Mucosa of descending colon (tissue), 3 donors: Measurements from ENCODE around the gene L2HGDH. TPM values are rescaled to one million over a fixed set of nuclear protein-coding genes. Genes with fewer than 3 reads are reported as not detected.

ENCODE experiments used
- ATAC-seq: fragments of 200-7000 bp; cut with Tn5 transposase; one replicate; pipeline ENCODE4 v1.9.1; 2020; ENCODE audit warnings: mild to moderate bottlenecking, moderate library complexity
- DNase-seq, 3 donors: peaks; one replicate each; pipeline ENCODE4 v3.0.0-alpha.2; 2020
- H3K36me3 ChIP-seq: fragments of 200-600 bp; one replicate; pipeline ENCODE4 v1.8.0; 2021; ENCODE audit warnings: low read depth, mild to moderate bottlenecking
- H3K4me1 ChIP-seq: fragments of 200-600 bp; one replicate; pipeline ENCODE4 v1.8.0; 2021; ENCODE audit warnings: low read depth, mild to moderate bottlenecking
- H3K4me3 ChIP-seq: fragments of 200-600 bp; one replicate; pipeline ENCODE4 v1.8.0; 2021; ENCODE audit warnings: mild to moderate bottlenecking
- H3K9me3 ChIP-seq: fragments of 200-600 bp; one replicate; pipeline ENCODE4 v1.8.0; 2021; ENCODE audit warnings: mild to moderate bottlenecking
- CTCF ChIP-seq: fragments of 200-600 bp; IDR thresholded peaks from one replicate; pipeline ENCODE4 v1.8.0; 2022; ENCODE audit warnings: antibody characterized with exemption, mild to moderate bottlenecking
- intact Hi-C, 2 donors: fragments of 100-400 bp; cut with DNase I in 1 of 2; cut with micrococcal nuclease in 1 of 2; formaldehyde crosslinking; loops; one replicate each; pipeline versions ENCODE4 v1.11.0 to v1.11.1; 2022; cut with DNase I, micrococcal nuclease
- total RNA-seq, 3 donors: library from RNA; stranded (reverse); fragmentation: NEBNext Ultra II Directional in 2 of 3; extraction: Animal tissue kit (Norgen Biotek cat#: 25700) in 2 of 3; gene quantifications; one replicate each; pipeline versions ENCODE4 v1.2.1 to v1.2.4, GENCODE V29; 2021 to 2023
- donor health status: DM: no; HTN: no; CAD: no; lungs with moderate emphysema.
- donor health status: DM: no; HTN: no; CAD: no.
- donor health status: DM: no; HTN: yes; CAD: no.

L2HGDH gene
- total RNA-seq, 3 donors from 2014 or later, result 7.2 to 11.2 (median 9.8) TPM

- no peaks in the 10 kb centered on the region for H3K4me1 ChIP-seq
- no peak for DNase-seq
- H3K36me3 ChIP-seq, result no peaks in the 10 kb centered on the region
- TF ChIP-seq CTCF, result no peak
- no peak for ATAC-seq
- no peak overlapping the region for H3K4me3 ChIP-seq
- no peaks in the 10 kb centered on the region for H3K9me3 ChIP-seq
- intact Hi-C loops, result no loop called here
These were observed 64.8 kb downstream of the L2HGDH start for GRCh38 chr14:50247245-50247644.

- intact Hi-C loops, result no loop called here
- H3K4me3 ChIP-seq, result no peak overlapping the region
- no peak for TF ChIP-seq CTCF
- H3K9me3 ChIP-seq, result no peaks in the 10 kb centered on the region
- DNase-seq (no peak), ATAC-seq (no peak)
- no peaks in the 10 kb centered on the region for H3K4me1 ChIP-seq
- H3K36me3 ChIP-seq, result no peaks in the 10 kb centered on the region
These were observed 69.3 kb downstream of the L2HGDH start for GRCh38 chr14:50242566-50243310.

- Histone ChIP-seq H3K36me3 (no peaks in the 10 kb centered on the region), H3K4me3 (no peak overlapping the region), H3K9me3 (no peaks in the 10 kb centered on the region), H3K4me1 (no peaks in the 10 kb centered on the region)
- DNase-seq (no peak), ATAC-seq (no peak)
- intact Hi-C loops, result no loop called here
- TF ChIP-seq CTCF, result no peak
These were observed 69.9 kb downstream of the L2HGDH start for GRCh38 chr14:50242096-50242495.

- peak; percentile 88 for ATAC-seq
- DNase-seq, result no peak
- Histone ChIP-seq H3K9me3 (no peaks in the 10 kb centered on the region), H3K4me3 (no peak overlapping the region), H3K4me1 (peaks cover 3% of the 10 kb centered on the region), H3K36me3 (no peaks in the 10 kb centered on the region)
- intact Hi-C loops, result loop anchor here in 1 of 2 donors (10.0 kb wide), 1 partner anchor 373 kb away; no protein-coding TSS in a partner anchor
- no peak for TF ChIP-seq CTCF
These were observed 74.6 kb downstream of the L2HGDH start for GRCh38 chr14:50237427-50237826.

- DNase-seq (no peak), ATAC-seq (no peak)
- H3K9me3 ChIP-seq, result no peaks in the 10 kb centered on the region
- H3K4me3 ChIP-seq, result no peak overlapping the region
- H3K4me1 ChIP-seq, result peaks cover 16% of the 10 kb centered on the region
- intact Hi-C loops, result loop anchor here in 1 of 2 donors (10.0 kb wide), 1 partner anchor 369 kb away; no protein-coding TSS in a partner anchor
- no peaks in the 10 kb centered on the region for H3K36me3 ChIP-seq
- TF ChIP-seq CTCF, result no peak
These were observed 78.1 kb downstream of the L2HGDH start for GRCh38 chr14:50233951-50234250.
